Nucleus accumbens (tissue), 56 donors: ENCODE measurements around the gene RUNX1.
A peak's percentile ranks its signal among the peaks of the same experiment; 100 is the strongest.

Source experiments
- DNase-seq, 56 donors: peaks; one replicate each; lab custom pipeline; 2025; lab: John Stamatoyannopoulos, UW

RUNX1 gene

DNA sequence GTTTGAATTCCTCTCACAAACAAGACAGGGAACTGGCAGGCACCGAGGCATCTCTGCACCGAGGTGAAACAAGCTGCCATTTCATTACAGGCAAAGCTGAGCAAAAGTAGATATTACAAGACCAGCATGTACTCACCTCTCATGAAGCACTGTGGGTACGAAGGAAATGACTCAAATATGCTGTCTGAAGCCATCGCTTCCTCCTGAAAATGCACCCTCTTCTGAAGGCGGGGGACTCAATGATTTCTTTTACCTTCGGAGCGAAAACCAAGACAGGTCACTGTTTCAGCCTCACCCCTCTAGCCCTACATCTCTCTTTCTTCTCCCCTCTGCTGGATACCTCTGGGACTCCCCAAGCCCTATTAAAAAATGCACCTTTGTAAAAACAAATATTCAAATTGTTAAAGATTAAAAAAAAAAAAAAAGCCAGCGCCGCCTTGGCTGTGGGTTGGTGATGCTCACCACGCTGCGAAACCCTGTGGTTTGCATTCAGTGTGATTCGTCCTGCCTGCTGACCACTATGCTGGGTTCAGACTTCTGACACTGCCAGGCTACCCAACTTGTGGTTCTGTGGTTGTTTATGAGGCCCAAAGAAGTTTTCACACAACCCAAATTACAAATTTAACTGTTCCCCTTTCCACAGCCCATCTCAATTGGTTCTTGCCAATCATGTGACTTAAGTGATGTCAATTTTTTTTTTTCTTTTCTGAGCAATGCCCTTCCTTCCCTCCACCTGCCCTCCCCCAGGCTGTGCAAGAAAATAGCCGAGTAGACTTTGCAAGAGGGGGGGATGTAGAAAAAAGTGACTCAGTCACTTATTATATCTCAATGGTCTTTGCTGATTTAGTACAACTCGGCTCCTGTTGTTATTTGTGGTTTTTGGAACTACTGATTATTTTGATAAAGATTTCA lies at the start of gene RUNX1:
TSS of gene RUNX1 (minus strand) at position 597 of the 912 bp plus-strand sequence.
- peak in 9 of 56 donors; percentile 7 to 31 (median 14) for DNase-seq

DNA sequence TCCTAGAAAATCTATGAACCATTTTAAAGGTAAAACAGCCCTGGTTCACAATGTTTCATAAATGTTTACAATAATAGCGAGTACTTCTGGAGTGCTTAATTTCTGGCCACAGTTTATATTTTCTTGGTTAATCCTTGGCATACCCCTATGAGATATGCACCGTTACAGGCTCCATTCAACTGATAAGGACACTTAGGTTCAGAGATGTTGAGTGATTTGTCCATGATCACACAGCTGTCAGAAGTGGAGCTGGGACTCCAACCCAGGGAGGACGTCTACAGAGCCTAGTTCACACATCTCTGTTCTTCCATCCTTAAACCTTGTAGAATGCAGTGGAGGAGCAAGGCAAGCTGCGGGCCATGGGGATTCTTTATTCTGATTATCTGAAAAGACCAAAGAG lies 48.4 kb upstream of the RUNX1 start:
- no peak for DNase-seq

DNA sequence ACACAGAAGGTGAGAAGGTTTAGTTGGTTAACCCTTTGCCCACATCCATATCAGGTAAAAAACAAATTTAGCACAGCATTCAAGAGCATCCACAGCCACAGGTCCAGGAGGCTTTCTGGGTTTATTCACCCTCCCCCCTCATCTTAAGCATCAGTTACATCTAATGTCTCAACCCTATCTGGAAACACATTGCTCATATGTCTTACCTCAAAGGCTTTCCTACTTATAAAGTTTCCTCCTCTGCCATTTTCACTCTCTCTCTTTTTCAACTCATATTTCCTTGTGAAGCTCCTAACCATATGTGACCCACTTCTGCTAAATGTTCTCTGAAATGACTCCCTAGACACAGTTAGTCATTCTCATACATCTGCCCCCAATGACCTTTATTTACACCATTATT lies 47.9 kb upstream of the RUNX1 start:
- no peak for DNase-seq

DNA sequence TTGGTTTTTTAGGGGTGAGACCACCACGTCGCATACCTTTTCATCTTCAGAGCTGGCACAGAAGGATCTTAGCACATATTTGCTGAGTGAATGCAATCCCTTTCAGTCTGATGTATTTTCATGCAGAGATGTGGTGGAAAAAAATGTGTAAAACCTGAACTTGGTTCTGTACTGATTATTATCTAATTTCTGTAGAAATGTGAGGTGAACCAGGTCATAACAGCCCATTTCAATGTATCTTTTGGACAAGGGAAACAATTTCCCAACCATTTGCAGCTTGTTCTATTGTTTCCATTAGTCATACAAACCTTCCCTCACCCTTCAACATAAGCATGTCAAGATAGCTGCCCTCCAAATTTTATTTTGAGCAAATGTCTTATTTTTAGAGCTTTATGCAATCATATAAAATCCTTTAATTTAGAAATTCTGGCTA lies 46.8 kb upstream of the RUNX1 start:
- DNase-seq: no peak

DNA sequence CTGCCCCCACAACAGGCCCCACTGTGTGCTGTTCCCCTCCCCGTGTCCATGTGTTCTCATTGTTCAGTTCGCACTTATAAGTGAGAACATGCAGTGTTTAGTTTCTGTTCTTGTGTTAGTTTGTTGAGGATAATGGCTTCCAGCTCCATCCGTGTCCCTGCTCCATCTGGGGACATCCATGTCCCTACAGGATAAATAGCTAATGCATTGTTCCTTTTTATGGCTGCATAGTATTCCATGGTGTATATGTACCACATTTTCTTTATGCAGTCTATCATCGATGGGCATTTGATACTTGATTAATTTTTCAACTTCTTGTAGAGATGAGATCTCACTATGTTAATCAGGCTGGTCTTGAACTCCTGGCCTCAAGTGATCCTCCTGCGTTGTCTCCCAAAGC lies 44.4 kb upstream of the RUNX1 start:
- no peak for DNase-seq

DNA sequence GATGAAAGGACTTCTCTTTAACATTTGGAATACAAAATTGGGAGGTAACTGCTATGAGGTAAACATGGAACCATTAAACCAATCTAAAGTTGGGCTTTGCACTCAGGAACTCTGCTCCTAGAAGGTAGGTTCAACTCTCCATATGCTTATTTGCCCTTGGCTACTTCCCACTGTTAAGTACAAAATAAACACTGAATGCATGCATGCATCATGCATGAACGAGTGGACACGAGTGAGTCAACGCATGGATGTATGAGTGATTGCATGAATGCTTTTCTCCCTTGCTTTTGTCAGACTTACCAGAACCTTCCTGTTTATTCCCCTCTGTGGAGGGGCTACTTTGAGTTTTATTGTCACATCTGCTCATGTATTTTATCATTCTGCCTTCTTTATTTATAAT lies 42.4 kb upstream of the RUNX1 start:
- DNase-seq: no peak

DNA sequence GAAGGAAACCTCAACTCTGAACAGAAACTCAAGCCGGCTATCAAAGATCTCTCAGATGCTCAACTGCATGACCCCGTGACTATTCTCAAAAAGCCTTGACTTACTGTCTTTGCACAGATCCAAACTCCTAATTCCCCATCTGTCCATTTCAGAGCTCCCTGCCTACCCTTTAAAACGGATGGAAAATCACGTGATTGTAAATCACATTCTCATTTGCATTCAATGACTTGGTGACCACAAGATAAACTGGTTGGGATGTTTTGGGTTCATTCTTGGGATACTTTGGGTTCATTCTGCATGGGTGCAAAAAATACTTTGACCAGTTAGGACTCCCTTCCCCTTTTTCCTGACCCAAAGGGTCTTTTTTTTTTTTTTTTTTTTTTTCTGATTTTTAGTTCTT lies 41.3 kb upstream of the RUNX1 start:
- DNase-seq: no peak

DNA sequence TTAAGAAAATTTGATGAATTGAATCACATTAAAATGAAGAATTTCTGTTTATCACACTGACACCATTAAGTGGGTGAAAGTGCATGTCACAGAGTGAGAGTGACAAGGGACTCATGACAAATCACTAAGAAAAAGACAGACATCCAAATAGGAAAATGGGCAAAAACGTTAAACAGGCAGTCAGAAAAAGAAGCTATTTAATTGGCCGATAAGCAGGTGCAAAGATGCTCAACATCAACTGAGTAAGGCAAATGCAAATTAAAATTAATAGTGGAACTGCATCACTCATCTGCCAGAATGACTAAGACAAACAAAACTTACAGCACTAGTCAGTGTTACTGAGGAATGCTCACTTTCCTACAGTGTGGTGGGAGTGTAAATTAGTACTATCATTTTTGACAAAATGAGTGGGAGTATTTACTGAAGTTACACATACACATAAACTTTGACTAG lies 39.2 kb upstream of the RUNX1 start:
- no peak for DNase-seq

DNA sequence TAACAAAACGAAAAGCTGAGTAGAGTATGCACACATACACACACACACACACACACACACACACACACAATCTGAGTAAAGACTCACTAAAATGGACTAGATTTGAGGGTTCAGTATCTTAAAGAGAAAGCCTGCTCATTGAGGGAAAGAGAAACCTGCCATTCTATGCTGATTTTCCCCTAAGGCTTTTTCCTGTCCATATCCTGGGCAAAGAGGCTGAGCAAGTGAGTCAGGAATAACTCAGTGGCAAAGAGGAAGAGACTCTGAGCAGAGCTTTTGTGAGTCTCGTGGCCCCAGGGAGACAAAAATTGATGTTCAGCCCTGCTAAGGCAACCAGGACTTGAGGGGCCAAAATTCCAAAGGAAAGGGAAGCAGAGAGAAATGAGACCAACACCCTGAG lies 37.3 kb upstream of the RUNX1 start:
- DNase-seq: no peak

DNA sequence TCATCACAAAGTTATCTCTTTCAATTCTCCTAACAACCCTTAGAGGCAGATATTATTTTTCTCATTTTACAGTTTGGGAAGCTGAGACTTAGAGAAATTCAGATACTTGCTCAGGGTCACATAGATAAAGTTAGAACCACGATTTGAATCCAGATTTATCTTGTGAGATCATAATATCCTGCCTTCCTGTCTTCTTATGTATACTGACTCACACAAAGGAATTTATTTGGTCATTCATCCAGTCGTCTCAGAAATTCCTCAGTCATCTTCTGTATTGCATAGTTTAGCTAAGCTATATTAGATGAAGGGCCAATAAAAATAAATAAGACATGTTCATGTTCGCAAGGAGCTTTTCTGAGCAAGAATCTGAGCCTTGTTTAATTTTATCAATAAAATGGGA lies 35.8 kb upstream of the RUNX1 start:
- no peak for DNase-seq

DNA sequence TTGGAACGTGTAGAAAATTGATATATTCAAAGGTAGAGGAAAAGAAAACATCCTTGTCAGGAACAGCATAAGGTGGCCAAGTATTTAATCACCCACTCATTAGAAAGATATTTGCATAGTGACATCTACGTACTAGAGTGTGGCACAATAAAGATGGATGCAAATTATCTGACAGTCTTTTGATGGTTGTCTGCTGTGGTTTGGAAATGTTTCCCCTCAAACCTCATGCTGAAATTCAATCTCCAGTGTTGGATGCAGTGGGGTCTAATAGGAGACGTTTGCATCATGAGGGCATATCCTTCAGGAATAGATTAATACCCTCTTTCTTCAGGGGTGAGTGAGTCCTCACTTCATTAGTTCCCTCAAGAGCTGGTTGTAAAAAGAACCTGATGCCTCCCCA lies 34.1 kb upstream of the RUNX1 start:
- no peak for DNase-seq

DNA sequence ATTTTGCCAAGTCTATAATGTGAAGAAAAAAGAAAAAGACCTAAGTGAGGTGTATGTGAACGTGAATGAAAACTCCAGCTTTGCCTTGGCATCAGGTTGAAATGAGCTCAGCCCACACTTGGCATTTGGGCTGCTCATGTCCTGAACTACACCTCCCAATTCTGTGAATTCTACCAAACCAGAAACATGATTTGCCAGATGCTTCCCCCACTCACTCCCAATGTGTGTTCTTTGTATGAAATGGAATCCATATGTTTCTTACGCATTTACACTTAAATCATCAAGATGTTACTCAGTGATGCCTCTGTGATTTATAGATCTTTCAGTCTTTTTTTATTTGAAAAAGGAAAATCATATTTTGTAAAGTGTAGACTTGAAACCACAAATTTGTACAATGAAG lies 32.8 kb upstream of the RUNX1 start:
- DNase-seq: no peak

DNA sequence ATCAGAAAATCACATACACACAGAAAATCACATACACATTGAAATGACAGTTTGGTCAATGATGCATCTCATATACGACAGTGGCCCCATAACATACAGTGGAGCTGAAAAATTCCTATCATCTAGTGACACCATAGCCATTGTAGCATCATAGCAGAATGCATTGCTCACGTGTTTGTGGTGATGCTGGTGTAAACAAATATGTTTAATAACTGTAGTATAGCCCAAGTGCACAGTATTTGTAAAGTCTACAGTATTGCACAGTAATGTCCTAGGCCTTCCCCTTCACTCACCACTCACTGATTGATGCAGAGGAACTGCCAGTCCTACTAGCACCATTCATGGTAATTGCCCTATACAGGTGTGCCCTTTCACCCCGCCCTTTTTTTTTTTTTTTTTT lies 30.1 kb upstream of the RUNX1 start:
- DNase-seq: no peak

DNA sequence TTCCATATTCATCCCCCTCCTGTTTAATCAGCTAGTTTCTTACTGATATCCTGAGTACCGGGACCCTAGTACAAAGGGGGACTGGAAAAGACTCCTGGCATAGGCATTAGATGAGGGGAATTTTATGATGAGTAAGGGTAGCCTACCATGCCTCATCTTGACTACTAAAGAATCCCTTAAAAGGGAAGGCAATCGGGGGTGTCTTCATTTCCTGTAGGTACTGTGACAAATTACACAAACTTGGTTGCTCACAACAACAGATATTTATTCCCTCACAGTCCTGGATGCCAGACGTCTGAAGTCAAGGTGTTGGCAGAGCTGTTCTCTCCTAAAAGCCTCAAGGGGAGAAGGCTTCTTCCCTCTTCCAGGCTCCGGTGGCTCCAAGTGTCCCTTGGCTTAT lies 28.9 kb upstream of the RUNX1 start:
- DNase-seq: no peak

DNA sequence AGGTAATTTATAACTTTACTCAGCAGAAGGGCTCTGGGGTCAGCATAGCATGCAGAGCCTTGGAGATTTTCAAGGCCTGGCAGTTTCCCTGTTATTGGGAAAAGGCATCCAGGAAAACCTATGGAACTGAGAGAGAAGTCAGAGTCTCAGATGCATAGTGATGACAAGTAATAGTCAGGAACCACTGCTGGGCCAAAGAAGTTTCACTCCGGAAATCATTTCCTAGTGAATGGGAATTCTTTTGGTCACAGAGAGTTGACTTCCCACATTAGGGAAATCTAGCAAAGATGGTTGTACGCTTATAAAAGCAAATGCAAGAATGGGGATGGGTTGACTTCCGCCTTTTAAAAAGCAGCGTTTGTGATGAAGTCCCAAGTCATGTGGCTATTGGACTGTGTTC lies 28.4 kb upstream of the RUNX1 start:
- DNase-seq: no peak

DNA sequence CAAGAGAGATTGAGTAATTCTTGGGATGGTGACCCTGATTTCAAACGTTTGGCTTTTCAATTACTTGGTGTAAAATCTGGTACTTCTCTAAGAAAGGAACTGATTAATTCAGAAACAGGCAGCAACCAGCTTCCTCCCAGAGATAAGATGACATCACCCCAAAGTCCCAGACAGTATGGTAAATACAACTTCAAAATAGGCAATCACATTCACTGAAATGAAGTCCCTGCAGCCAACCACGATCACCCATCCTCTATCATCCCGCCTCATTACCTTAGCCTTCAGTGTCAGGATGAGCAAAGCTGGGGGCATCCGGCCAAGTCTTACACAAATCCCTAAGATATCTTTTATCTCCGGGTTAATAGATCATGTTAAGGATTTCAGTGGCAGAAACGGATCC lies 26.4 kb upstream of the RUNX1 start:
- peak in 1 of 56 donors; percentile 12 for DNase-seq

DNA sequence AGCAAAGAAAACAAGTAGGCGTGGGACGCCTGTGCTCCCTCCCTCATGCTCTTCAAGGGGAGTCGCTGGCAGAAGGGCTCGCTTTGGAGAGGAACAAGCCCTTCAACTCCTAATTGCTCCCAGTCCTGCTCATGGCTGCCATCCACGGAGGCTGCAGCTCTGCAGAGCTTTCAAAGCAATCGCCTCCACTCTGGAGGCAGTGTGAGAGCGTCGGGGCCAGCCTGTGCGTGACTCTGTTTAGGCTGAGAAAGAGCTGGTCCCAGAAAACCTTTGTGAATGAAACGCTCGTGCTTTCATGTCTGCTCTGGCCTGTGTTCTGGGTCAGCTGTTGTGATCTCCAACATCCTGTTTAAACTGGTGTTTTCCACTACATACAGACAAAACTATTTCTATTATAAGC lies 23.9 kb upstream of the RUNX1 start:
- DNase-seq: no peak

DNA sequence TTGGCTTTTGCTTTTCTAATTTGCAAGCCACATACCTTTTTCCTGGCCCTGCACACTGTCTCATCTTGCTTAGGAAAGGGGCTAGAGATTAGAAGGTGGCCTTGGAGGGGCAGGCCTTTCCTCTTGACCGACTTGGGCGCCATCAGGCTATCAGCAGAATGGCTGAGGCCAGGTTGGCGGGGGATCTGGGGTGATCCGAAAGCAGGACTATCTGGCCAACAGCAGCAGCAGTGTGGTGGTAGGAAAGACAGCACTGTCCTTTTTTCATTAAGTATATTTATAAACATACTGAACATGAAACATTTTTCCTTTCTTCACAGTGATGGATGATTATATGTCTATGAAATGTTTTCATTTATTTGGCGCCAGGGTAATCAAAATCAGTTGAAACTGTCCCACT lies 23.5 kb upstream of the RUNX1 start:
- DNase-seq: no peak

DNA sequence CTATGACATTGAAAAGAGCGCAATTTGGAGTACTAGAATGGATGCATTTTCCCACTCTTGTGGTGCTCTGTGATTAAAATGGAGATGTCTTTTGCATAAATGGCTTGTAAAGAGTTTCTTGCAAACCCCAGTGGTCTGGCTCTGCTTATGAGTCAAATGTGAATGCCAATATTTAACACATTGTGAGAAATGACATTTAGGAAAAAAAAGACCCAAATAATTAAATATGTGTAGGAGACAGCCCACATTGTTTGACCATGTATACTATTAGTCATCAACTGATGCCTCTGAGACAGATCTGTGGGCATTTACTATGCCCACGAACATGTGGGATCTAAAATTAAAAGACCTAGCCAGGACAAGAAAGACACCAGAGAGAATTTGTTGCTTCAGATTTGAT lies 22.2 kb upstream of the RUNX1 start:
- no peak for DNase-seq

DNA sequence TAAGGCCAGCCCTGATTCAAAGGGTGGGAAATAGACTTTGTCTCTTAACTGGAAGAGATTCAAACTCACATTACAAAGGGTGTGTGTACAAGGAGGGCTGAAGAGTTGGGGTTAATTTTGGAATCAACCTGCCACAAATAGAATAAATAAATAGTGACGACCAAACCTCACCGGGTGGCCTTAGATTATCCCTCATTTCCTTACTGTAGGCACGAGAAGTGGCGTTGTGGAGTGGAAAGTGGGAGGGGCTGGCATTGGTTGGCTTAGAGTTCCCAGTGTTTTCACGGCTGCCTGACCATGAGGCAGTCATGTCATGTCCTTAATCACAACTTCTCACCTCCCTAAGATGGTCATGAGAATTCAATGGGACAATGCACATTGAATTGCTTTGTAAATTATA lies 21.3 kb upstream of the RUNX1 start:
- DNase-seq: no peak

DNA sequence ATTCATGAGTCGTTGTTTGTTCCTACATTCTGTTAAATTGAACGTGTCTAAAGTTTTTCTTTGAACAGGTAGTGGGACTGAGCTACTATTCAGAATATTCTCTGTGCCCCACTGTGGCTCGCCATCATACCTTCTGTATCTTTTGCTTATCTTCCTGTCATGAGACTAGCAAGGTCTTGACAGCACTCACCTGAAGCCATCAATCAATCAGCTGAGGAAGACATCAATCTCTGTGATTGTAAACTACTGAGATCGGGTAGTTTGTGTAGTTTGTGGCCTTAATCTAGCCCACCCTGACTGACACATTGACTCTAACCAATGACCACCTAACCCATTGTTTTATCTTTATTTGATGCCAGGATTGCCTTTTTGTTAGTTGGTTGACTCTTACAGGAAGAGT lies 17.7 kb upstream of the RUNX1 start:
- DNase-seq: no peak

DNA sequence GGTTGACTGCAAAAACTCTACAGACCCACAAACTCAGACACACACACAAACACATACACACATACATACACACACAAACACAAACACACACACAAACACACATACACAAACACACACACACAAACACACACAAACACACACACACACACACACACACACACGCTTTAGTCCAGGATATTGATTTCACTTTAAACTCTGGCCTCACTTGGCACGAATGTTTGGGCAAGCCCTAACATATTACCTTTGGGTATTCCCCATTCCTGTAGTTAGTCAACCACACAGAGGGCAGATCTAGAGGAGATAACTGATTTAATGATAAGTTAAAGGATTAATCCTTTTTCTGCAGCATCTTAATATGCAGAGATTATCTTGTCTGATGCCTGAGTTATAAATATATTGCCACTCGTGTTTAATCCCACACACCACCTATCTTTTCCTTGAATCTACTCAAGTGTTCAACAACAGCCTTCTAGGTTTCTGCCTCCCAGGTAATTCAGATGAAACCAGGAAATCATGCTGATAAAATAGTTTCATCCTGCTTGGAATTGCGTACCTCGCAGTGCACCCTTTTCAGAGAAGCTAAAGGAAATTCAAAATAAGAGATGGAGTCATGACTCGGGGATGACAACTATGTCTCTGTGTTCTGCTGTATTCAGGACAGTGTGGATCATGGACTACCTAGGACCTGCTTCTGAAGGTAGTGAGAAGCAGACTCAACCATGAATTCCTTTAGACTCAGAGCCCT lies 14.5 kb upstream of the RUNX1 start:
- DNase-seq: no peak
